Hepatocyte (in vitro differentiated cells): ENCODE results near the gene BCAS1.

Experiments used
- CTCF ChIP-seq: fragments of 200-600 bp; sonication (generic); IDR thresholded peaks from 2 replicates; pipeline ENCODE4 v1.5.1; 2016; ENCODE audit warnings: antibody characterized with exemption, mild to moderate bottlenecking; ENCODE audit not compliant: poor library complexity
- EZH2 ChIP-seq: fragments of 200-600 bp; sonication (generic); IDR thresholded peaks from 2 replicates; pipeline ENCODE4 v1.6.1; 2016; ENCODE audit warnings: antibody characterized with exemption, mild to moderate bottlenecking, borderline replicate concordance

GRCh38 chr20:54084193-54084592, 13.8 kb upstream of the BCAS1 start:
- TF ChIP-seq CTCF (no peak), EZH2 (no peak)
